H1 (cell line): ENCODE data around the gene CCDC38. TPM values are rescaled to one million over a fixed set of nuclear protein-coding genes. Genes with fewer than 3 reads are reported as not detected.

ENCODE experiments used
- BACH1 ChIP-seq: IDR thresholded peaks from 2 replicates; pipeline ENCODE4 v1.6.1; 2012; ENCODE audit warnings: low read length, improper control_type of control experiment
- E2F6 ChIP-seq: IDR thresholded peaks from 2 replicates; pipeline ENCODE4 v1.6.1; 2012; ENCODE audit warnings: inconsistent platforms
- JUND ChIP-seq: IDR thresholded peaks from 2 replicates; pipeline ENCODE4 v1.6.1; 2011; ENCODE audit warnings: mild to moderate bottlenecking, improper control_type of control experiment, low read length
- SIRT6 ChIP-seq: IDR thresholded peaks from one replicate; pipeline ENCODE4 v1.7.1; 2012; ENCODE audit warnings: low read length, inconsistent platforms
- polyA plus RNA-seq, 7 experiments: library from polyadenylated mRNA; depleted of rRNA in 3 of 7; stranded (reverse) in 5 of 7; unstranded in 2 of 7; fragments of >200 nt in 5 of 7; fragments of 200-250 nt in 2 of 7; gene quantifications; 1 replicate in 5 of 7; 2 replicates in 1 of 7; 4 replicates in 1 of 7; pipeline versions ENCODE4 v1.2.1 to v1.2.3, GENCODE V29; 2011 to 2013; ENCODE audit warnings: missing spikeins in 2 of 7, mixed read lengths in 2 of 7
- total RNA-seq: library from RNA; stranded (reverse); fragmentation: NEBNext Ultra II Directional; extraction: Animal tissue kit (Norgen Biotek cat#: 25700); gene quantifications from 2 replicates; pipeline ENCODE4 v1.2.1, GENCODE V29; 2021

The CCDC38 gene
- total and polyA plus RNA-seq, 2 of the 8 experiments (the other 6 are each of a cell fraction or from before 2014, with no cell fraction given) = not detected

- TF ChIP-seq E2F6 (peak; percentile 37; the same call in 1 of the 2 replicates), SIRT6 (no peak), JUND (peak; percentile 49; the same call in 1 of the 2 replicates), BACH1 (no peak)
Observed at GRCh38 chr12:95970905-95971304, 28.5 kb upstream of the CCDC38 start (continued).
